GM21737 (cell line): ENCODE measurements around the gene ETHE1.

Experiments
- ATAC-seq: cut with Tn5 transposase; IDR thresholded peaks from one replicate; pipeline ENCODE4 v1.9.1; 2021; ENCODE audit warnings: mild to moderate bottlenecking, moderate library complexity; ENCODE audit not compliant: unreplicated experiment

Gene ETHE1

DNA sequence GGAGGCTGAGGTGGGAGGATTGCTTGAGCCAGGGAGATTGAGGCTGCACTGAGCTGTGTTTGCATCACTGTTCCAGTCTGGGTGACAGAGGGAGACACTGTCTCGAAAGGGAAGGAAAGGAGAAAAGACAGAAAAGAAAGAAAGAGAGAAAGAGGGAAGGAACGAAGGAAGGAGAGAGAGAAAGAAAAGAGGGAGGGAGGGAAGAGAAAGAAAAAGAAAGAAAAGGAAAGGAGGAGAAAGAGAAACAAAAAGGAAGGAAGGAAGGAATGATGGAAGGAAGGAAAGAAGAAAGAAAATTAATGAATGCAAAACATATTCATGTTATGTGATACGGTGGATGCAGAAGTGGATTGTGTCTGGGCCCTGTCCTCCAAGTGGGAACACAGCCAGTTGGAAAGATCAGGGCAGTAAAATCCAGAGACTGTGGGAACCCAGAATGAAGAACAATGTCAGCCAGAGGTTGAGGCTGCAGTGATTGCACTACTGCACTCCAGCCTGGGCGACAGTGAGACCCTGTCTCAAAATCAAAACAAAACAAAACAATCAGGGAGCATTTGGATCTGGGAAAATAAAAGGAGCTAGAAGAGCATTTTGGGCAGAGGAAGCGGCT, 28.7 kb downstream of the ETHE1 start:
- no peak for ATAC-seq

DNA sequence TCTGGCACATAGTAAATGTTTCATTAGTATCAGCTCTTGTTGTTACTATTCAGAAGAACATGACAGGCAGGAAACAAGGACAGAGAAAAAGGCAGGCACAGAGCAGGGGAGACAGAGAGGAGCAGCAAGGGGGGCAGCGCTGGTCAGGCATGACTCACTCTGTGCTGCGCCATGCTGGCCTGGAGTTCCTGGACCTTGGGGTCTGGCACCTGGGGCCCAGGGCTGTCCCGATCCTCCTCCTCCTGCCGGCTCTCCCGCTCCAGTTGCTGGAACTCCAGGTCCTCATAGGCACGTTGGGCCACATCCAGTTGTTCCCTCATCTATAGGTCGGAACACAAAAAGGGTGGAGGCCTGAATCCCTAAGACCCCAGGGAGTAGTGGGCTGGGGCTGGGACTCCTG, 30.0 kb downstream of the ETHE1 start:
- ATAC-seq = no peak

DNA sequence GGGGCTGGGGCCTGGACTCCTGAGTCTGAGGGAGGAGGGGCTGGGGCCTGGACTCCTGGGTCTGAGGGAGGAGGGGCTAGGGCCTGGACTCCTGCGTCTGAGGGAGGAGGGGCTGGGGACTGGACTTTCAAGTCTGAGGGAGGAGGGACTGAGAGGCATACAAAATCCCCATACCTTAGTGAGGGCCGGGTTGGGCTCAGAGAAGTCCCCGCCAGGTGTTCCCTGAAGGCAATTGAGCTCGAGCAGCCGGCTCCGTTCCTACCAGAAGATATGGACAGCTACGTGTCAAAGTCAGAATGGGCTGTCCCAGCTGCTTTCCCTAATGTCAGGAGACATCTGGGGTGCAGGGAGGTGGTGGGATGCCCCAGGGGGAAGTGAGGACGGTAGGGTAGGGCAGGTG, 31.9 kb downstream of the ETHE1 start:
- no peak for ATAC-seq

DNA sequence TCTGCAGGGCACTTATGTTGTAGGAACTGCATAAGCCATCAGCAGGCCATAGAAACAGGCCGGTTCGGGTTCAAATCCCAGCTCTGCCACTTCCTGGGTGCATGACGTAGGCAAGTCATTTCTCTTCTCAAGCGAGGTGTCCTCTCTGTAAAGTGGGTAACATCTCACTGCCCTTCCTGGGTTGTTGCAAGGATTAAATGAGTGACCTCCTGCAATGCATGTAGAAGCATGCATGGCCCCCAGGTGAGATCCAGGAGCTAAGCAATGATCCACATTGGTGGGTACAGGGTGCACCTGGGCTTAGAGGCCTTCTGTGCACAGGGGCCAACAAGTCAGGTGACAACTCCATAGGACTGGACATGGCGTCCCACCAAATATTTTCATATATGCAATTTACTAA, 36.2 kb downstream of the ETHE1 start:
- ATAC-seq = no peak

DNA sequence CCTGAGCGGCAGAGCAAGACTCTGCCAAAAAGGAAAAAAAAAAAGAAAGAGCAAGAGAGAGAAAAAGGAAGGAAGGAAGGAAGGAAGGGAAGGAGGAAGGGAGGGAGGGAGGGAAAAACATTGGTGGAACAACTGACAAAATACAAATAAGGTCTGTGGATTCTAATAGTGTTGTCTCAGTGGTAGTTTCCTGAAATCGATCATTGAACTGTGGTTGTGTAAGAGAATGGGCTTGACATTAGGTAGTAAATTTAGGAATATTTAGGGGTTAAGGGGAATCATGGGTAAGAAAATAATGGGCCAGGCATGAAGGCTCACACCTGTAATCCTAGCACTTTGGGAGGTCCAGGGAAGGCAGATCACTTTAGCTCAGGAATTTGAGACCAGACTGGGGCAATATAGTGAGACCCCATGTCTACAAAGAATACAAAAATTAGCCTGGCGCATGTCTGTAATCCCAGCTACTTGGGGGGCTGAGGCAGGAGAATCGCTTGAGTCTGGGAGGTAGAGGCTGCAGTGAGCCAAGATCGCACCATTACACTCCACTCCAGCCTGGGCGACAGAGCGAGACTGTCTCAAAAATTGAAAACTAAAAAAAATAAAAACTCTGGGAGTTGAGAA, 36.9 kb downstream of the ETHE1 start:
- ATAC-seq = no peak

DNA sequence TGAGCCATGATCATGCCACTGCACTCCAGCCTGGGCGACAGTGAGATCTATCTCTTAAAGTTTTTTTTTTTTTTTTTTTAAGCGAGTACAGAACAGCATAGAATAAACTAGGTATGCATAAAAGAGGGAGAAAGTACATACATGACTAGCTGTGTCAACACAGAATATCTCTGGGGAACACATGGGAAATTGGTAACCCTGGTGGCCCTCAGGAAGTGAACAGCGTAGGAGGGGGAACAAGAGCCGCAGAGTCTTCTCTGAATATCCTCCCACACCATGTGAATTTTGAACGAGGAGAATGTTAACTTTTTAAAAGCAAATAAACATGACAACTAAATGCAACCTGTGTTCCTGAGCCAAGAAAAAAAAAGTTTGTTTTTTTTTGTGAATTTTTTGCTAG, 37.7 kb downstream of the ETHE1 start:
- ATAC-seq = no peak

DNA sequence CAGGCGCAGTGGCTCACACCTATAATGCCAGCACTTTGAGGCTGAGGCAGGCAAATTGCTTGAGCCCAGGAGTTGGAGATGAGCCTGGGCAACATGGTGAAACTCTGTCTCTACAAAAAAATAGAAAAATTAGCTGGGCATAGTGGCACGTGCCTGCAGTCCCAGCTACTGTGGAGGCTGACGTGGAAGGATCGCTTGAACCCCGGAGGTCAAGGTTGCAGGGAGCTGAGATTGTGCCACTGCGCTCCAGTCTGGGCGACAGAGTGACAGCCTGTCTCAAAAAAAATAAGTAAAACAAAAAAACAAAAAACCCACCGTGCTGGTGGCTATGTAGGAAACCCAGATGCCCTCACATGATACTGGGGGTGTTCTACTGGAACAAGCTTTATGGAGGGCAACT, 38.8 kb downstream of the ETHE1 start:
- no peak for ATAC-seq

DNA sequence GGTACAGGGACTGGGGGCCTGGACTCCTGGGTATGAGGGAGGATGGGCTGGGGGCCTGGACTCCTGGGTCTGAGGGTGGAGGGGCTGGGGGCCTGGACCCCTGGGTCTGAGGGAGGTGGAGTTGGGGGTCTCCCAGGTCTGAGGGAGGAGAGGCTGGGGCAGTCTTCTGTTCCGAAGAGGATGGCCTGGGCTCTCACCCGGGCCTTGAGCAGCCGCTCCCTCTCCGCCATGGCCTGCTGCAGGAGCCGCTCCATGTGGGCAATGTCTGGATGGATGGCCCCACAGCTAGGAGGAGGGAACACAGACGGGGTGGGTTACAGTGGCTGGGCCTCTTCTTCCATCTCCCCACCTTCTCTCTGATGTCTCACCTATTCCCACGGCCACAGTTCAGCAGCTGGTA, 40.6 kb downstream of the ETHE1 start:
- no peak for ATAC-seq

DNA sequence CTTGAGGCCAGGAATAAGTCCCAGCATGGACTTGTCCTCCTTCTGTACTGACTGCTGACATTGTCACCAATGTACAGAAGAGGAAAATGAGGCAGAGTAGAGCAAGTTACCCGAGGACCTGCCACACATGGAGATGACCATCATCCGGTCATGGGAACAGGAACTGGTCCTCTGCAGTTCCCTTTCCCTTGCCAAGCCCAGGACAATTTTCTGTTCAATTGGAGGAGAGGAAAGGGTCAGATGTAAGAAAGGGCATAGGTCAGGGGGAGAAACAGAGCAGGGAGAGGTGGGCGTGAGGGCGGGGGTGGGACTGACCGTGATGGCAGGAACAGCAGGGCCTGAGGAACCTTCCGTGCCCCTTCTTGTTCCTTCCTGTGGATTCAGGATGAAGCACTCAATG, 41.0 kb downstream of the ETHE1 start:
- no peak for ATAC-seq

DNA sequence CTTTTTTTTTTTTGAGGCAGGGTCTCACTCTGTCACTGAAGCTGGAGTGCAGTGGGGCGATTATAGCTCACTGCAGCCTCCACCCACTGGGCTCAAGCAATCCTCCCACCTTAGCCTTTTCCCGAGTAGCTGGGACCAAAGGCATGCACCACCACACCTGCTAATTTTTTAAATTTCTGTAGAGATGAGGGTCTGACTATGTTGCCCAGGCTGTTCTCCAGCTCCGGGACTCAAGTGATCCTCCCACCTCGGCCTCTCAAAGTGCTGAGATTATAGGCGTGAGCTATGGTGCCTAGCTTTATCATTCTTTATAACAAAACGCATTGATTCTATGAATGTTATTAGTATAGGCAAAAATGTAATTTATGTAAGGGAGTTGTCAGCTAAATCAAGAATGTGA, 43.7 kb downstream of the ETHE1 start:
- no peak for ATAC-seq

DNA sequence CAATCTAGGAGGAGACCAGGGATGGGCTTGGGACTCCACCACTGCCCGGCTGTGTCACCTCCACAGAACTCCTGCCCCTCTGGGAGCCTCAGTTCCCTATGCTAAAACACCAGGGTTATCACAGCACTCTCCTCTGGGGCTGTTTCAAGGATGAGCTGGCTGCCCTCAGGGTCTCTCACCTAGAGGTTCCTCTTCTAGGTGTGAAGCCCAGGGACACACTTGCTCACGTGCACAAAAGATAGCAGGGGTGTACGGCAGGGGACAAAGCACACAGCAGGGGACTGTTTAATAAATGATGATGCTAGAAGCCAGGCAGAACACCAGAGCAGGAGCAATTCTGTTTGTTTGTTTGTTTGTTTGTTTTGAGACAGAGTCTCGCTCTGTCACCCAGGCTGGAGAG, 44.8 kb downstream of the ETHE1 start:
- no peak for ATAC-seq

DNA sequence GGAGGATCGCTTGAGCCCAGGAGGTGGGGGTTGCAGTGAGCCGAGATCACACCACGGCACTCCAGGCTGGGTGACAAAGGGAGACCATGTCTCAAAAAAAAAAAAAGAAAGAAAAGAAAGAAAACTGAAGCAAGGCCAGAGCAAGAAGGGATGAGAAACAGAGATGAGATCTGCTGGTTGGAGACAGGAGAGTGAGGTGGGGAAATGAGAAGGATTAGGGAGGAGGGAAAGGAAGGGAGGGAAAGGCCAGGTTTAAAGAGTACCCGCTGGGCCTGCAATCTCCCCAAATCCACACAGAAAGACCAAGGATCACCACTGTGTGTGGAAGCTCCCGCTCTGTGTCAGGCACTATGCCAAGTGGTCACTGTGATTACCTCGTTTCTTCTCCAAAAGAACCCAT, 45.3 kb downstream of the ETHE1 start:
- no peak for ATAC-seq

DNA sequence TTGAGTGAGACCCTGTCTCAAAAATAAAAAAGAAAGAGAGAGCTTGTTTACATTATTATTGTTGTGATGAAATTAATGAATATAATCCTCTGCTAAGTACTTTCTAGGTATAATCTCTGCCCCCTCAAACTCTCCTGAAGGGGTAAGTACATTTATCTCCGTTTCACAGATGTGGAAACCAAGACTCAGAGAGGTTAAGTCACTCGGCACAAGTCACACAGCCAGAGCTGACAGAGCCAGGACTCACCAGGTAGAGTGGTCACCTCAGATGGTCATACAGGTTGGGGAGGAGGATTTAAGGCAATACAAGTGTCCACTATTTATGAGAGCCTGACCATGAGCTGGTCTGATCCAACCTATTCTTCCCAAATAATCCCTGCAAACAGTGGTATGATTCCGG, 46.4 kb downstream of the ETHE1 start:
- ATAC-seq = no peak

DNA sequence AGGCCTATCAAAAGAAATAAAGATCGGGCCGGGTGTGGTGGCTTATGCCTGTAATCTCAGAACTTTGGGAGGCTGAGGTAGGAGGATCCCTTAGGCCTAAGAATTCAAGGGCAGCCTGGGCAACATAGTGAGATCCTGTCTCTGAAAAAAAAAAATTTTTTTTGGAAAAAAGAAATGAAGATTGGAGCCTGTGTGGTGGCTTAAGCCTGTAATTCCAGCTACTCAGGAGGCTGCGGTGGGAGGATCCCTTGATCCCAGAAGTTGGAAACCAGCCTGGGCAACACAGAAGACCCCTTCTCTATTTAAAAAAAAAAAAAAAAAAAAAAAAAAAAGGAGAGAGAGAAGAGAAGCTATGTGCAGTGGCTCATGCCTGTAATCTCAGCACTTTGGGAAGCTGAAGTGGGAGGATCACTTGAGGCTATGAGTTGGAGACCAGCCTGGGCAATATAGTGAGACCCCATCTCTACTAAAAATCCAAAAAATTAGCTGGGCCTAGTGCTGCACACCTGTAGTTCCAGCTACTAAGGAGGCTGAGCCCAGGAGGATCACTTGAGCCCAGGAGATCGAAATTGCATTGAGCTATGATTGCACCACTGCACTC, 46.9 kb downstream of the ETHE1 start:
- ATAC-seq = no peak

DNA sequence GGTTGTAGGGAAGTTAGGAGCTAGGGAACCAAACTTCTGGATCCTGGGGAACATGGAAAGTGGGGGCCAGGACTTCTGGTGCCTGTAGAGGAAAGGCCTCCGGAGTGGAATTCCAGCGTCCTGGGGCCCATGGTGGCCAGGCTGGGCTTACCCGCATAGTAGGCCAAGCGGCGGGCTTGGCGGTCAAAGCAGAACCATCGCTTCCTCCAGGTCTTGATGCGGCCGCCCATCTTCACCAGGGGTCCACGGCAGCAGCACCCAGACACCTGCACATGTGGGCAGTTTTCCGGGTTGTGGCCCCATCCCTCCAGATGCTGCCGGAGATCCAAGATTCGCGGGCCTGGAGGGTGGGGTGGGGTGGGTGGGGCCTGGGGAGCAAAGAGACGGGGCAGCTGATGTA, 47.8 kb downstream of the ETHE1 start:
- no peak for ATAC-seq

DNA sequence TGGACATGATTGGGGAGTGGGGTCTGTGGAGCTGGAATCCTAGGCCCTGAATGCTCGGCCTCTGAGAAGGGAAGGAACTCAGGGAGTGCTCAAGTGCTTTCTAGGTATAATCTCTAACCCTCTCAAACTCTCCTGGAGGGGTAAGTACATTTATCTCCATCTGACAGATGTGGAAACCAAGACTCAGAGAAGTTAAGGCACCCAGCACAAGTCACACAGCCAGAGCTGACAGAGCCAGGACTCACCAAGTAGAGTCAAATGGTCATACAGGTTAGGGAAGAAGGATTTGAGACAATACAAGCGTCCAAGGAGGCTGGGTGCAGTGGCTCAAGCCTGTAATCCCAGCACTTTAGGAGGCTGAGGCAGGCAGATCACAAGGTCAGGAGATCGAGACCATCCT, 48.7 kb downstream of the ETHE1 start:
- no peak for ATAC-seq

DNA sequence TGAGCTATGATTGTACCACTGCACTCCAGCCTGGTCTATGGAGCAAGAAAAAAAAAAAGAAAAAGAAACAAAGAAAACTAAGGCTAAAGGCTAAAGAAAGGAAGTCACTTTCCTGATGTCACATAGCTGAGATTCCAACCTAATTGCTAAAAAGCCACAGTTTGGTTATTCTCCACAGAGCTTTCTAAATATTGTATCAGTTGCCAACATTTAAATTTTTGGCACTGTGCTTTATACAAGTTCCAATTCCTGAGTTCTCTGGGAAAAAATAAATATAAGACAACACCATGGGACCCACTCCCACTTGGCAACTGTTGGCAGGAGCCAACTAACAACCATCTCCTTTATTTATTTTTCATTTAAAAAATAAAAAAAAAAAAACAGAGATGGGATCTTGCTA, 50.4 kb downstream of the ETHE1 start:
- ATAC-seq = no peak

DNA sequence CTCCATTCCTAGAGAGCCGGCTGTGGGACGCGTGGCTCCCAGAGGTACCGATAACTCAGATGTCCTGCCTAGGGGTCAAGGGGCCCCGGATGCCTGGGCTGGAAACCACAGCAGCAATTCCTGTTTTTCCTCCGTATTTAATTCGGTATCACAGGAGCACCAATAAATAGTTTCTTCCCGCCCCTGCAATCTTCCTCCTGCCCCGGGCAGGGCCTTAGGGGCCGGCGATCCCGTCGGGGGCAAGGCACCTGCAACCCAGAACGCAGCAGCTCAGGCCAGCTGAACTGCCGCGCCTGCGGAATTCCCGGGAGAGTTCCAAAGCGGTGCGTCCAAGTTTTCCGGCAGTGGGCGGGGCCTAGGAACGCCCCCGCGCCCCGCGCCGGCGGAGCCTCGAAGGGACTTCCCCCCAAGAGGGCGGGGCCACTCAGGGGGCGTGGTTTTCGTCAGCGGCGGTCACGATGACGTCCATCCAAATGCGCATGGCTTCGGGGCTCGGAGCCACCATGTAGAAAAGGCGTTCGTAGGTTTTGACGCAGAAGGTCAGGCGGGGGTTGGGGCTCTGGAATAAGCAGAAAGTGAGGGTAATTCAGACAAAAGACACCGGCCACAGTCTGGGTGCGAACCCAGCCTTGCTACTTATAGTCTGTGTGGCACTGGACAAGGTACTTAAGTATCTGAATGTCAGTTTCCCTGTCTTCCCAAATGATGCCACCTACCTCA, 51.9 kb downstream of the ETHE1 start:
- no peak for ATAC-seq

DNA sequence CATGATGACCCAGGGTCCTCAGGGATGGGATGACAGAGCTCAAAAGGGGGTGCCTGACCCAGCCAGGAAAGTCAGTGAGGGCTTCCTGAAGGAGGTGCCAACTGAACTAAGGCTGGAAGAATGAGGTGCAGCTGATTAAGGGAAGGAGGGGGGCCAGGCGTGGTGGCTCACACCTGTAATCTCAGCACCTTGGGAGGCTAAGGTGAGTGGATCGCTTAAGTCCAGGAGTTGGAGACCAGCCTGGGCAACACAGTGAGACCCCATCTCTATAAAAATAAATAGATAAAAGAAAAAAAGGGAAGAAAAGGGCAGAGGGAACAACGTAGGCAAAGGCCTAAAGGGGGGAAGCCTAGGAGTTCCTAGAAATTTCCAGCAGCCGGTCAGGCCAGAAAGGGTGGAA, 52.5 kb downstream of the ETHE1 start:
- ATAC-seq = no peak

DNA sequence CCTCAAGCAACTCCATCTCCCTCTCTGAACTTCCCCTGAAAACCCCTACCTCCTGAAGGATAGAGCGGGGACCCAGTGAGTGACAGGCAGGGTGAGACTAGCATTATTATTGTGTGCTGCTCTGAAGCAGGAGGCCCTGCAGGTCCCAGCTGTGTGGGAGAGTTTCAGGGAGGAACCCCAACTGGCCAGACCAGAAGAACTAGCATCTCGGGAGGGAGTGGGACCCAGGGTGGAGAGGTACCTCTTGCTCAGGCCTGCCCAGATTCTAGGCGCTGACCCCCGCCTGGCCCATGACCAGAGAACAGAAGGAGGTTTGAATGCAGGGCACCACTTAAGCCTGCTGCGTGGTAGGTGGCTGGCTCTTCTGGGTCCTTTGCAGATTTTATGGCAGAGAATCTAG, 55.9 kb downstream of the ETHE1 start:
- ATAC-seq = no peak

DNA sequence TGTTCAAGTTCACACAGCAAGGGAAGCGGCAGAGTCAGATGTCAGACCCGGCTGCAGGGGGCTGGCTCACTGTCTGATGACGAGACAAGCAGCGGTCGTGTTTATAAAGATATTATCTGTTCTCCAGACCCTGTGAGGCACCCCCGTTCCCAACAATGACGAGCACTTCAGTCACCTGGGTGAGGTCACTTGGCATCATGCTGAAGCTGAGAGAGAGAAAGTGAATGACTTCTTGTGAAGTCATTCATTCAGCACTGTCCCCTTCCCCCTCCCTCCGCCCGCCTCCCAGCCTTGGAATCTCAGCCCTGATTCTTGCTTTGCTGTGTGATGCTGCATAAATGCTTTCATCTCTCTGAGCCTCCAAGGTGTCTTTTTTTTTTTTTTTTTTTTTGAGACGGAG, 56.7 kb downstream of the ETHE1 start:
- ATAC-seq = no peak

DNA sequence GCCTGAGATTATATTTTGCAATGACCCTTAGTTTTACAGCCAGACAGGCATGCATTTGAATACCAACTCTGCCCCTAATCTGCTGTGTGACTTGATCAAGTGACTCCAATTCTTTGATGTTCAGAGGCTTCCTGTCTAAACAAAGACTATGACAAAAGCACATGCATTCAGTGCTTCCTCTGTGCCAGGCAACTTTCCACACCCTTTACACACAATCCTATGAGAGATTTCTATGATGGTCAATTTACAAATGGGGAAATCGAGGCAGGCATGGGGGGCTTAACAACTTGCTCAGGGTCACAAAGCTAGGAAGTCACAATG, 57.9 kb downstream of the ETHE1 start:
- no peak for ATAC-seq
